ENCODE data around the gene ZNF408.

- TF ChIP-seq, protein P1, sequence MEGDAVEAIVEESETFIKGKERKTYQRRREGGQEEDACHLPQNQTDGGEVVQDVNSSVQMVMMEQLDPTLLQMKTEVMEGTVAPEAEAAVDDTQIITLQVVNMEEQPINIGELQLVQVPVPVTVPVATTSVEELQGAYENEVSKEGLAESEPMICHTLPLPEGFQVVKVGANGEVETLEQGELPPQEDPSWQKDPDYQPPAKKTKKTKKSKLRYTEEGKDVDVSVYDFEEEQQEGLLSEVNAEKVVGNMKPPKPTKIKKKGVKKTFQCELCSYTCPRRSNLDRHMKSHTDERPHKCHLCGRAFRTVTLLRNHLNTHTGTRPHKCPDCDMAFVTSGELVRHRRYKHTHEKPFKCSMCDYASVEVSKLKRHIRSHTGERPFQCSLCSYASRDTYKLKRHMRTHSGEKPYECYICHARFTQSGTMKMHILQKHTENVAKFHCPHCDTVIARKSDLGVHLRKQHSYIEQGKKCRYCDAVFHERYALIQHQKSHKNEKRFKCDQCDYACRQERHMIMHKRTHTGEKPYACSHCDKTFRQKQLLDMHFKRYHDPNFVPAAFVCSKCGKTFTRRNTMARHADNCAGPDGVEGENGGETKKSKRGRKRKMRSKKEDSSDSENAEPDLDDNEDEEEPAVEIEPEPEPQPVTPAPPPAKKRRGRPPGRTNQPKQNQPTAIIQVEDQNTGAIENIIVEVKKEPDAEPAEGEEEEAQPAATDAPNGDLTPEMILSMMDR (IDR thresholded peaks at IDR 0.05; ENCODE audit: poor library complexity), result no peak
- no peak for TF ChIP-seq EZH2 (IDR thresholded peaks at IDR 0.05; ENCODE audit: borderline replicate concordance)
- TF ChIP-seq EZH2phosphoT487 (IDR thresholded peaks at IDR 0.05; ENCODE audit: low read depth, severe bottlenecking, unreplicated experiment), result no peak
These were observed 4.3 kb downstream of the ZNF408 start for GRCh38 chr11:46705070-46705688.
